Hypothalamus (tissue), 51 donors: ENCODE measurements around the gene RAB7A.

Source experiments
- DNase-seq, 51 donors: peaks; one replicate each; lab custom pipeline; 2025; lab: John Stamatoyannopoulos, UW

The RAB7A gene

GRCh38 chr3:128784843-128785242 is 58.9 kb downstream of the RAB7A start:
- DNase-seq: no peak

- no peak for DNase-seq
These were observed 60.5 kb downstream of the RAB7A start for GRCh38 chr3:128786434-128787020.

DNA sequence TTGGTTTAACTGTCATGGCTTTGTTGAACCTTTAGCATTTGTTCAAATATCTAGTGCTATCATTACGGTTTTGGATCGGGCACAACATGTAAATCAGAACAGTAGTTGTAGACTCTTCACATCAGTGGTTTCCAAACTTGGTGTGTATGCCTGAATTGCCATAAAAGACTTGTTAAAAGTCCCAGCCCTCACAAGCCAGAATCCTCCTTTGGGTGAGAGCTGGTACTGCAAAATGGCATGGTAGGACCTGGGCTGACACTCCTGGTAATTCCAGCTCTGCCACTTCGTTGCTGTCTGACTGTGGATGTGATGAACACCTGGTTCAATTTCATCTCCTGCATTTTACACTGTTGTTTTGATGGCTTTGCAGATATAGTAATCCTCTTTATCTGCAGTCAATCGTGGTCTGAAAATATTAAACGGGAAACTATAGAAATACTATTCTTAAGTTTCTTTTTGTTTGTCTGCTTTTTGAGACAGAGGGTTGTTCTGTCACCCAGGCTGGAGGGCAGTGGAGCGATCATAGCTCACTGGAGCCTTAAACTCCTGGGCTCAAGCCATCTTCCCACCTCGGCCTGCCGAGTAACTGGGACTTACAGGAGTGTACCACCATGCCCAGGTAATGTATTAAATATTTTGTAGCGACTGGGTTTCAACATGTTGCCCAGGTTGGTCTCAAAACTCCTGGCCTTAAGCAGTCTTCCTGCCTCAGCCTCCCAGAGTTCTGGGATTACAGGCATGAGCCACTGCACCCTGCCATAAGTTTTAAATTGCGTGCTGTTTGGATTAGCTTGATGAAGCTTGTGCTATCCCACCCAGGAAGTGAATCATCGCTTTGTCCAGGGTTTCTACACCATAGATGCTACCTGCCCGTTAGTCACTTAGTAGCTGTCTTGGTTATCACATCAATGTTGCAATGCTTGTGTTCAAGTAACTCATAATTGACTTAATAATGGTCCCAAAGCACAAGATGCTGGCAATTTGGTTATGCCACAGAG is 61.6 kb downstream of the RAB7A start:
- no peak for DNase-seq

GRCh38 chr3:128788268-128788869 is 62.4 kb downstream of the RAB7A start:
- peak in 1 of 51 donors; percentile 8 for DNase-seq

GRCh38 chr3:128794067-128794768 is 68.2 kb downstream of the RAB7A start:
- DNase-seq: peak in 1 of 51 donors; percentile 22

GRCh38 chr3:128794770-128795649 is 69.0 kb downstream of the RAB7A start:
- DNase-seq: peak in 26 of 51 donors; percentile 4 to 57 (median 34)

DNA sequence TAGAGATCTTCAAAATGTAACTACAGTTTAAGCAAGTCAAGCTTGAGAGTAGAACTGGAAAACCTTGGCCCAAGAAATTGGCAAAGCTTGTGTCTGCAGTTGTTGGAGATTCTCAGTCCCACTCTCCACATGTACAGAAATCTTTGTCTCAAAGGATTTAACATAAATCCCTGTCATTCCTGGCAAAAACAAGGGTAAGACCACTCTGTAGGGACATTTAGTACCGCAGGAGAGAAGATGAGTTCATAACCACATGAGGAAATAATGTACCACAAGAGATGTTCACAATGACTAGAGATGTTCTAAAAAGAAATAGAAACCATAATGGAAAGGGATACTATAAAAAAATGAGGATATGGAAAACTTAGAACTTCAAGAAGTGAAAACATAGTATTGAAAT is 73.7 kb downstream of the RAB7A start:
- no peak for DNase-seq

GRCh38 chr3:128800241-128801187 is 74.5 kb downstream of the RAB7A start:
- peak in 32 of 51 donors; percentile 14 to 67 (median 42) for DNase-seq

- peak in 7 of 51 donors; percentile 5 to 60 (median 19) for DNase-seq
These were observed 75.9 kb downstream of the RAB7A start for GRCh38 chr3:128801779-128802380.

GRCh38 chr3:128803307-128803706 is 77.3 kb downstream of the RAB7A start:
- no peak for DNase-seq

- no peak for DNase-seq
These were observed 78.2 kb downstream of the RAB7A start for GRCh38 chr3:128804017-128804810.

GRCh38 chr3:128804811-128805155 is 78.8 kb downstream of the RAB7A start:
- no peak for DNase-seq

- no peak for DNase-seq
These were observed 79.8 kb downstream of the RAB7A start for GRCh38 chr3:128805772-128806171.

- DNase-seq: no peak
These were observed 80.6 kb downstream of the RAB7A start for GRCh38 chr3:128806588-128806987.

GRCh38 chr3:128807186-128807830 is 81.3 kb downstream of the RAB7A start:
- no peak for DNase-seq

DNA sequence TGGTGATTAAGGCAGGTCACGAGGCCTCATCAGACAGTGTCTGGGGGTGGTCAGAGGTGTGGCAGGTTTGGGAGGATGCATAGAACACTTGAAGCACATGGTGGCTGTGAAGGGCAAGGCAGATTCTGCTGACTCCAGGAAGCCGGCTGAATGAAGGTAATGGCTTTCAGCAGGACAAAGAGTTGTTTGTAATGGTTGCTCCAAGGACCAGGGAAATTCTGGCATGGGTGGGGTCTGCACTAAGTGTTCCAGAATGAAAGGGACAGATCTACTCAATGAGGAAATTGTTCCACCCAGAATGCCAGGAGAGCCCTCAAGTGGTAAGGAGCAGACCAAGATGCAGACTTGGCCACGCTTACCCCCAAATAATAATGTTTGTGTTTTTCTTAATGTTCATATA is 82.7 kb downstream of the RAB7A start:
- DNase-seq: peak in 12 of 51 donors; percentile 10 to 72 (median 32)

DNA sequence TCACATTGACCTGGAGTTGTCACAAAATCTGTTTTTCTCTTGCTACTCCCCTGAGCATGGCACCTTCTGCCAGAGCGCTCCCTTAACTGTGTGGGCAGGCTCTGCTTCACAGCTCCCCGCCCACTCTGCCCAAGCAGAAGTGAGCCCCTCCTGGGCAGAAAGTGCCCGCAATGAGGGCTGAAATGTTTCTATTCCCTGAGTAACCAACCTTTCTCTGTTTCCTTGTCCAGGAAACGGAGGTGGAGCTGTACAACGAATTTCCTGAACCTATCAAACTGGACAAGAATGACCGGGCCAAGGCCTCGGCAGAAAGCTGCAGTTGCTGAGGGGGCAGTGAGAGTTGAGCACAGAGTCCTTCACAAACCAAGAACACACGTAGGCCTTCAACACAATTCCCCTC is 87.1 kb downstream of the RAB7A start:
- DNase-seq: no peak
